Caco-2 (cell line): ENCODE data around the gene IRF2BP1. TPM values are rescaled to one million over a fixed set of nuclear protein-coding genes. Genes with fewer than 3 reads are reported as not detected.

Experiments
- BruUV-seq: library from RNA; stranded (reverse); fragments of 400-500 nt; replicated peaks from 2 replicates; lab custom pipeline; 2021; lab: Mats Ljungman, UMichigan
- CTCF ChIA-PET: fragments of 300-600 bp; sonication (Branson Sonifier 250); formaldehyde crosslinking; loops from one replicate; lab custom pipeline; 2022; ENCODE audit warnings: antibody characterized with exemption; lab: Charles Lee
- POLR2A ChIA-PET: fragments of 300-600 bp; sonication (Branson Sonifier 250); formaldehyde crosslinking; loops from one replicate; lab custom pipeline; 2022; ENCODE audit warnings: antibody characterized with exemption; lab: Charles Lee
- DNase-seq, 2 experiments: peaks; one replicate each; pipeline versions ENCODE4 v3.0.0 to v3.0.0-alpha.2; 2020 to 2022
- H3K27me3 ChIP-seq: replicated peaks from 2 replicates; pipeline ENCODE4 v1.6.0; 2011; ENCODE audit warnings: low read length; ENCODE audit not compliant: control insufficient read depth, insufficient read depth
- H3K36me3 ChIP-seq: 2 replicates; pipeline ENCODE4 v1.5.1; 2011; ENCODE audit warnings: low read length; ENCODE audit not compliant: control insufficient read depth, insufficient read depth
- H3K4me1 ChIP-seq: fragments of 250-450 bp; sonication (Bioruptor Pico); 2 replicates; pipeline ENCODE4 v1.5.1; 2020; ENCODE audit warnings: mild to moderate bottlenecking
- H3K4me3 ChIP-seq: 2 replicates; pipeline ENCODE4 v1.5.1; 2011; ENCODE audit warnings: low read depth, mild to moderate bottlenecking, control low read depth, low read length
- H3K9me3 ChIP-seq: fragments of 250-450 bp; sonication (Bioruptor Pico); 2 replicates; pipeline ENCODE4 v1.5.1; 2020; ENCODE audit warnings: mild to moderate bottlenecking, moderate library complexity
- H3K27ac Mint-ChIP-seq: one replicate; pipeline ENCODE4 v1.8.0; 2022; ENCODE audit warnings: mixed read lengths; ENCODE audit not compliant: unreplicated experiment
- H3K27me3 Mint-ChIP-seq: one replicate; pipeline ENCODE4 v1.8.0; 2022; ENCODE audit warnings: mixed read lengths; ENCODE audit not compliant: insufficient read depth, unreplicated experiment
- H3K36me3 Mint-ChIP-seq: one replicate; pipeline ENCODE4 v1.8.0; 2022; ENCODE audit warnings: mild to moderate bottlenecking, mixed read lengths; ENCODE audit not compliant: insufficient read depth, unreplicated experiment
- H3K4me1 Mint-ChIP-seq: one replicate; pipeline ENCODE4 v1.8.0; 2022; ENCODE audit warnings: low read depth, mixed read lengths; ENCODE audit not compliant: unreplicated experiment
- H3K4me3 Mint-ChIP-seq: one replicate; pipeline ENCODE4 v1.8.0; 2022; ENCODE audit warnings: mild to moderate bottlenecking, moderate library complexity, mixed read lengths; ENCODE audit not compliant: unreplicated experiment
- H3K9me3 Mint-ChIP-seq: one replicate; pipeline ENCODE4 v1.8.0; 2022; ENCODE audit warnings: mixed read lengths; ENCODE audit not compliant: unreplicated experiment
- CTCF ChIP-seq, 2 experiments: fragments of 200-600 bp in 1 of 2; IDR thresholded peaks; 1 replicate in 1 of 2; 2 replicates in 1 of 2; pipeline versions ENCODE4 v1.5.1 to v1.8.0; 2011 to 2022; ENCODE audit warnings: antibody characterized with exemption in 1 of 2, control low read depth in 1 of 2, inconsistent platforms in 1 of 2, low read depth in 1 of 2, low read length in 1 of 2, mild to moderate bottlenecking in 1 of 2, moderate library complexity in 1 of 2; ENCODE audit not compliant: insufficient read depth in 1 of 2, severe bottlenecking in 1 of 2, unreplicated experiment in 1 of 2
- intact Hi-C: fragments of 100-400 bp; cut with micrococcal nuclease; formaldehyde crosslinking; loops from one replicate; pipeline ENCODE4 v1.10.0; 2022; ENCODE audit not compliant: unreplicated experiment
- total RNA-seq: library from RNA; stranded (reverse); gene quantifications from 2 replicates; pipeline ENCODE4 v1.2.3, GENCODE V29; 2022

IRF2BP1 gene
- total RNA-seq, 1 experiment from 2014 or later, result 27.6 TPM

- H3K9me3 Mint-ChIP-seq, result no peaks in the 10 kb centered on the region
- H3K27me3 Mint-ChIP-seq, result no peaks in the 10 kb centered on the region
- no TSS peak for BruUV-seq
- ChIA-PET POLR2A (interaction anchor here (2.9 kb wide), 1 partner anchor 37 kb away, joined by 19 read pairs; the partner anchor contains the start of gene FOXA3), CTCF (interaction anchor here (0.5 to 3.4 kb wide), 4 partner anchors 13 to 84 kb away, joined by 3 to 18 read pairs (median 6); partner anchors contain the start of gene SYMPK)
- H3K4me1 Mint-ChIP-seq, result no peaks in the 10 kb centered on the region
- intact Hi-C loops, result no loop called here
- TF ChIP-seq CTCF (IDR thresholded peaks at IDR 0.05; ENCODE audit: insufficient read depth in 1 of 2, low read depth in 1 of 2, low read length in 1 of 2, severe bottlenecking in 1 of 2, unreplicated experiment in 1 of 2), result no peak
- H3K4me3 Mint-ChIP-seq, result peak overlapping the region; percentile 80
- Histone ChIP-seq H3K27me3 (no peaks in the 10 kb centered on the region), H3K4me1 (peaks cover 5% of the 10 kb centered on the region), H3K4me3 (peak overlapping the region; percentile 92), H3K36me3 (peaks cover 3% of the 10 kb centered on the region; the same call in 1 of the 2 replicates), H3K9me3 (no peaks in the 10 kb centered on the region)
- no peak overlapping the region for H3K27ac Mint-ChIP-seq
- peaks cover 46% of the 10 kb centered on the region for H3K36me3 Mint-ChIP-seq
- DNase-seq, result no peak
Measured at GRCh38 chr19:45900738-45901431, 14.9 kb upstream of the IRF2BP1 start.

- BruUV-seq, result TSS peak; percentile 45
- POLR2A ChIA-PET, result no interaction called here
- H3K4me3 Mint-ChIP-seq, result no peak overlapping the region
Measured at GRCh38 chr19:45899919-45900589, 14.1 kb upstream of the IRF2BP1 start.

More at GRCh38 chr19:45899919-45900589, 14.1 kb upstream of the IRF2BP1 start:
- no peak for DNase-seq
- H3K27ac Mint-ChIP-seq, result no peak overlapping the region
- peaks cover 7% of the 10 kb centered on the region for H3K4me1 Mint-ChIP-seq
- no peaks in the 10 kb centered on the region for H3K27me3 Mint-ChIP-seq
- Histone ChIP-seq H3K4me1 (peaks cover 5% of the 10 kb centered on the region), H3K36me3 (peaks cover 3% of the 10 kb centered on the region; the same call in 1 of the 2 replicates), H3K27me3 (no peaks in the 10 kb centered on the region), H3K9me3 (no peaks in the 10 kb centered on the region), H3K4me3 (no peak overlapping the region)
- intact Hi-C loops, result no loop called here
- CTCF ChIA-PET, result no interaction called here
- H3K36me3 Mint-ChIP-seq, result peaks cover 53% of the 10 kb centered on the region
- TF ChIP-seq CTCF (IDR thresholded peaks at IDR 0.05; ENCODE audit: insufficient read depth in 1 of 2, low read depth in 1 of 2, low read length in 1 of 2, severe bottlenecking in 1 of 2, unreplicated experiment in 1 of 2), result no peak
- H3K9me3 Mint-ChIP-seq, result no peaks in the 10 kb centered on the region
